HG02623 (cell line): Measurements from ENCODE around the gene POTEF.
A peak's percentile ranks its signal among the peaks of the same experiment; 100 is the strongest.
"Not testable (repeated sequence)": the region's sequence is repeated elsewhere in the genome, so short reads cannot be mapped to it uniquely, and the experiment has no call there.

Experiments
- ATAC-seq: cut with Tn5 transposase; IDR thresholded peaks from one replicate; pipeline ENCODE4 v1.9.1; 2021; ENCODE audit warnings: moderate library complexity; ENCODE audit not compliant: unreplicated experiment

Gene POTEF

GRCh38 chr2:130129120-130129829 is at the start of gene POTEF:
Gene POTEF (minus strand): TSS chr2:130129222. CDS start chr2:130120515, 8,707 bp downstream.
- not testable (repeated sequence) for ATAC-seq

- ATAC-seq = peak; percentile 77
Measured at GRCh38 chr2:130174866-130175265, 45.8 kb upstream of the POTEF start.

GRCh38 chr2:130169896-130170295 is 40.9 kb upstream of the POTEF start:
- ATAC-seq = no peak

GRCh38 chr2:130169163-130169562 is 40.1 kb upstream of the POTEF start:
- not testable (repeated sequence) for ATAC-seq

- not testable (repeated sequence) for ATAC-seq
Measured at GRCh38 chr2:130166611-130167010, 37.6 kb upstream of the POTEF start.

- ATAC-seq = no peak
Measured at GRCh38 chr2:130165293-130166016, 36.4 kb upstream of the POTEF start.

GRCh38 chr2:130162968-130163367 is 33.9 kb upstream of the POTEF start:
- ATAC-seq = no peak

- ATAC-seq = not testable (repeated sequence)
Measured at GRCh38 chr2:130162486-130162885, 33.5 kb upstream of the POTEF start.

- ATAC-seq = not testable (repeated sequence)
Measured at GRCh38 chr2:130160838-130161705, 32.0 kb upstream of the POTEF start.

GRCh38 chr2:130160131-130160530 is 31.1 kb upstream of the POTEF start:
- no peak for ATAC-seq

- ATAC-seq = not testable (repeated sequence)
Measured at GRCh38 chr2:130159376-130159775, 30.4 kb upstream of the POTEF start.

GRCh38 chr2:130158631-130159030 is 29.6 kb upstream of the POTEF start:
- ATAC-seq = no peak

- peak; percentile 79 for ATAC-seq
Measured at GRCh38 chr2:130157825-130158514, 28.9 kb upstream of the POTEF start.

- ATAC-seq = peak; percentile 31
Measured at GRCh38 chr2:130157354-130157753, 28.3 kb upstream of the POTEF start.

GRCh38 chr2:130156624-130157004 is 27.6 kb upstream of the POTEF start:
- no peak for ATAC-seq

GRCh38 chr2:130155956-130156623 is 27.1 kb upstream of the POTEF start:
- not testable (repeated sequence) for ATAC-seq

GRCh38 chr2:130154773-130155765 is 26.0 kb upstream of the POTEF start:
- no peak for ATAC-seq

GRCh38 chr2:130154423-130154770 is 25.4 kb upstream of the POTEF start:
- ATAC-seq = not testable (repeated sequence)
